Small intestine (tissue), 7 donors: ENCODE measurements around the gene ZMPSTE24. TPM values are rescaled to one million over a fixed set of nuclear protein-coding genes. Genes with fewer than 3 reads are reported as not detected.

ENCODE experiments used
- DNase-seq, 2 donors: peaks; one replicate each; pipeline versions ENCODE4 v3.0.0 to v3.0.0-alpha.2; 2013
- FAIRE-seq: peaks from 2 replicates; lab custom pipeline; 2012; peaks lifted over from hg19 to GRCh38; lab: Jason Lieb, UNC
- H3K27ac ChIP-seq, 3 donors: one replicate each; pipeline ENCODE4 v1.5.1; 2013; ENCODE audit warnings: low read length in 2 of 3, mild to moderate bottlenecking in 2 of 3, control low read depth in 1 of 3, inconsistent platforms in 1 of 3, low read depth in 1 of 3, moderate library complexity in 1 of 3
- H3K27me3 ChIP-seq, 3 donors: one replicate each; pipeline ENCODE4 v1.6.1; 2013; ENCODE audit warnings: low read length in 3 of 3, inconsistent platforms in 1 of 3; ENCODE audit not compliant: control insufficient read depth in 3 of 3, insufficient read depth in 3 of 3
- H3K36me3 ChIP-seq, 3 donors: one replicate each; pipeline ENCODE4 v1.6.1; 2013; ENCODE audit warnings: low read length in 3 of 3, inconsistent platforms in 1 of 3, low read depth in 1 of 3, mild to moderate bottlenecking in 1 of 3, moderate library complexity in 1 of 3; ENCODE audit not compliant: control insufficient read depth in 3 of 3, insufficient read depth in 2 of 3
- H3K4me1 ChIP-seq, 3 donors: one replicate each; pipeline ENCODE4 v1.6.1; 2013; ENCODE audit warnings: low read length in 2 of 3, inconsistent platforms in 1 of 3, low read depth in 1 of 3, mild to moderate bottlenecking in 1 of 3, moderate library complexity in 1 of 3; ENCODE audit not compliant: control insufficient read depth in 3 of 3, insufficient read depth in 2 of 3
- H3K4me3 ChIP-seq, 3 donors: one replicate each; pipeline ENCODE4 v1.5.1; 2013; ENCODE audit warnings: low read length in 3 of 3, control low read depth in 1 of 3, inconsistent platforms in 1 of 3, low read depth in 1 of 3, mild to moderate bottlenecking in 1 of 3, moderate library complexity in 1 of 3
- H3K9me3 ChIP-seq, 2 donors: one replicate each; pipeline ENCODE4 v1.6.1; 2013; ENCODE audit warnings: low read depth in 1 of 2, low read length in 1 of 2; ENCODE audit not compliant: control insufficient read depth in 2 of 2, insufficient read depth in 1 of 2
- WGBS, 3 donors: extraction: QIAGEN DNeasy Blood & Tissue Kit; methylation state at CpG; one replicate each; pipeline ENCODE4 v1.1.7; 2013; 5-methylcytosine and 5-hydroxymethylcytosine counted together
- polyA plus RNA-seq, 4 donors: library from polyadenylated mRNA; stranded (reverse) in 3 of 4; unstranded in 1 of 4; fragments of 200-250 nt in 3 of 4; fragments of 120-200 nt in 1 of 4; gene quantifications; one replicate each; pipeline versions ENCODE4 v1.2.1 to v1.2.3, GENCODE V29; 2013
- donor health status: healthy with polysubstance abuse.
- donor health status: control.
- donor health status: control.
- donor health status: Bipolar disorder and iron deficiency.
- donor health status: healthy.

Gene ZMPSTE24
- polyA plus RNA-seq, 4 donors = 9.8 to 45.0 (median 22.2) TPM

DNA sequence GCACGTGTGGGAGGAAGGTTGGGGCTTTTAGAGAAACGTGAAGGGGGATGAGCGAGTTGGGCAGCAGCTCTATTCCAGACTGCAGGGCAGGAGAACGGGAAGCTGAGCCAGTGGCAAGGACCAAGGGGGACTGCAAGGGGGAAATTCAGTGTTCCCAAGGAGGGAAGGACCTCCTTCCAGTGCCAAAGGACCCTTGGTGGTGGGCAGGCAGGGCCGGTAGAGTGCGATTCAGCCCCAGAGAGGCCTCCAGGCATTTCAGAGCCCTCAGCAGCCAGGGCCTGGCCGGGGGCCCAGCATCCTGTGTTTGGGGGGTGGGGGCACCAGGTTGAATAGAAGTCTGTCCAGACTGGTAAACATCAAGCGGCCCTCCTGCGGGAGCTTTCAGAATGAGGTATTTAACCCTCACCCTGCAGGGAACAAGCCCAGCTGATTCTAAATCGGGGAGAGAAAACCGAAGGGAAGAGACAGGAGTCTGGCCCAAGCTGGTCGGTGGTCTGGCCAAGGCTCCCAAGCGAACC, 56.7 kb downstream of the ZMPSTE24 start:
- FAIRE-seq (no peak), DNase-seq (no peak)
- Histone ChIP-seq H3K4me1 (peaks cover 0 to 47% (median 3%) of the 10 kb centered on the region in 3 donors), H3K36me3 (no peaks in the 10 kb centered on the region), H3K27ac (no peak overlapping the region), H3K27me3 (peaks cover 4 to 49% (median 6%) of the 10 kb centered on the region in 3 donors), H3K4me3 (no peak overlapping the region), H3K9me3 (no peaks in the 10 kb centered on the region)
- 60 to 71% (median 65%) methylated on average over 13 of the region's 13 CpGs for whole genome bisulfite sequencing, 3 donors

- H3K4me3 ChIP-seq = peak overlapping the region in 2 of 3 donors; percentile 31 to 43
- H3K9me3 ChIP-seq = no peaks in the 10 kb centered on the region
- peaks cover 0 to 47% (median 3%) of the 10 kb centered on the region in 3 donors for H3K4me1 ChIP-seq
- no peaks in the 10 kb centered on the region for H3K36me3 ChIP-seq
- 3 to 5% (median 3%) methylated on average over 34 to 42 of the region's 42 CpGs for WGBS, 3 donors
- FAIRE-seq (no peak), DNase-seq (peak; percentile 65 to 89)
- no peak overlapping the region for H3K27ac ChIP-seq
- H3K27me3 ChIP-seq = peaks cover 4 to 49% (median 6%) of the 10 kb centered on the region in 3 donors
Measured at GRCh38 chr1:40315239-40315794, 57.3 kb downstream of the ZMPSTE24 start.

DNA sequence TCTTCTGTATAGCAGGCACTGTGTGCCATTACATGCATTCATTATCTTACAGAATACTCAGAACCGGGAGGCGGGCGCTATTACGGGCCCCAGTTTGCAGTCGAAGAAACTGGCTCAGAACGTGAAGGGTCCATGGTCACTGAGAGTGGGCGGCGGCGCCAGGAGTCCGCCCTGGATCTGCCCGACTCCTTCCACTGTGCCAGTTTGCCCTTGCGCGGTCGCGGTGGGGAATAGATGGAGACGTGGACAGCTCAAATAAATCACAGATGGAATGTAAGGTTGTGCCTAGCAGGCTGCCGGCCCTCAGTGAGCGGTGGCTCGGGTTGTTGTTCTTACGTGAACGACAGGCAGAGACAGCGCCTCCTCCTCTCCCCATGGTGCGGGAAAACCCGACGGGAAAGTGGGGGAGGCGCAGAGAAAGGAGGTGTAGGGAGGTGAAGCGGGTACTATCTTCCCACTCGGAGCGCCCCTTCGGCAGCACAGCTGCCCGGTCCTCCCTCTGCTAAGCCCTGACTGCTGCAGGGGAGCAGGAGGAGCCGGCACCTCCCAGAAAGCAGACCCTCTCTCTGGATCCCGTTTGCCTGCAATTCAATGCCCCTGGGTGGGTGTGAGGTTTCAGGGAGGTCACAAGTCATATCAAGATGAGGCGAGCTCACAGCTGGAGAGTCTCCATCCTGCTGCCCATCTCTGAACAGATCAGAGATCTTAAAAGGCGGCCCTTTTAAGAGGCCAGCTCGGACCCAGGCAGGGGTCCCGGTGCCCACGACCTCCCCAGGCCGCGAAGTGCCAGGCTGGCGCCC, 58.0 kb downstream of the ZMPSTE24 start:
- H3K9me3 ChIP-seq = no peaks in the 10 kb centered on the region
- FAIRE-seq (no peak), DNase-seq (peak; percentile 13 to 57)
- peaks cover 0 to 47% (median 3%) of the 10 kb centered on the region in 3 donors for H3K4me1 ChIP-seq
- peaks cover 4 to 49% (median 6%) of the 10 kb centered on the region in 3 donors for H3K27me3 ChIP-seq
- peak overlapping the region in 2 of 3 donors; percentile 31 to 43 for H3K4me3 ChIP-seq
- H3K36me3 ChIP-seq = no peaks in the 10 kb centered on the region
- H3K27ac ChIP-seq = no peak overlapping the region
- 1 to 4% (median 3%) methylated on average over 35 to 41 of the region's 41 CpGs for WGBS, 3 donors

- Histone ChIP-seq H3K27ac (no peak within 1 kb of the TSS), H3K27me3 (peaks cover 4 to 49% (median 6%) of the 10 kb centered on the region in 3 donors), H3K4me3 (peak within 1 kb of the TSS in 2 of 3 donors; percentile 36 to 43), H3K4me1 (peaks cover 0 to 45% (median 3%) of the 10 kb centered on the region in 3 donors), H3K36me3 (no peaks in the 10 kb centered on the region), H3K9me3 (no peaks in the 10 kb centered on the region)
- DNase-seq (peak; percentile 5 to 65), FAIRE-seq (no peak)
- 0 to 2% (median 1%) methylated on average over 47 to 84 of the region's 84 CpGs for WGBS, 3 donors
Measured at GRCh38 chr1:40316595-40317393, 58.8 kb downstream of the ZMPSTE24 start, which contains the start of gene COL9A2. Gene COL9A2 (minus strand): TSS chr1:40317286. CDS start chr1:40317197, 89 bp downstream.

DNA sequence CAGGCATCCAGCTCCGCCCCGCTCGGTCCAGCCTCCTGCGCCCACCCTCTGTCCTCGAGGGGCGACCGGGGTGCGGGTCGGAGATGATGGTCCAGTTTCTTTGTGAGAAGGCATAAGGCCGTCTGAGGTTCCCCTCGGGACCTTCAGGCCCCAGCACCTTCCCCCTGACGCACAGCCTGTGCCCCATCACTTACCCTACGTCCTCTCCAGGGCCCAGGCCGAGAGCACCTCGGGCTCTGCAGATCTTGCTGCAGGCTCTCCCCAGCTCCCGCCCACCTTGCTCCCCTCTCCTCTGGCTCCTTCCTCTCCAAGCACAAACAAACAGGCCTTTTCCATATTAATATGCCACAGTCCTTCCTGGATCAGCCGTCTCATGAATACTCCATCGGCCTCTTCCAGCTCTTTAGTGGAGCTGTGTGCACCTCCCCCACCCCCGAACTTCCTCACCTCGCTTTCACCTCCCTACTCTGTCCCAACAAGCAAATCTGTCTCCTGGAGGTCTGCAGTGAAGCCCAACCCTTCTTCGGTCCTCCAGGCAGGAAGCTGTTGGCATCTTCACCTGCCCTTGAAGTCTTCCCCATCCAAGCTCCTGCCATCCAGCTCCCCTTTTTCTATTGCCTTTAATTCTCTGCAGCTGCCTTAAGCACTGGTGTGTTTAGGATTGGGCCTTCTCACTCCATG, 59.5 kb downstream of the ZMPSTE24 start:
- H3K4me3 ChIP-seq = peak overlapping the region in 1 of 3 donors; percentile 43
- no peaks in the 10 kb centered on the region for H3K9me3 ChIP-seq
- WGBS, 3 donors = 27 to 43% (median 31%) methylated on average over 19 to 21 of the region's 21 CpGs
- no peak overlapping the region for H3K27ac ChIP-seq
- no peaks in the 10 kb centered on the region for H3K36me3 ChIP-seq
- no peak for DNase-seq
- peaks cover 0 to 38% (median 2%) of the 10 kb centered on the region in 3 donors for H3K4me1 ChIP-seq
- peaks cover 4 to 49% (median 6%) of the 10 kb centered on the region in 3 donors for H3K27me3 ChIP-seq
- no peak for FAIRE-seq

DNA sequence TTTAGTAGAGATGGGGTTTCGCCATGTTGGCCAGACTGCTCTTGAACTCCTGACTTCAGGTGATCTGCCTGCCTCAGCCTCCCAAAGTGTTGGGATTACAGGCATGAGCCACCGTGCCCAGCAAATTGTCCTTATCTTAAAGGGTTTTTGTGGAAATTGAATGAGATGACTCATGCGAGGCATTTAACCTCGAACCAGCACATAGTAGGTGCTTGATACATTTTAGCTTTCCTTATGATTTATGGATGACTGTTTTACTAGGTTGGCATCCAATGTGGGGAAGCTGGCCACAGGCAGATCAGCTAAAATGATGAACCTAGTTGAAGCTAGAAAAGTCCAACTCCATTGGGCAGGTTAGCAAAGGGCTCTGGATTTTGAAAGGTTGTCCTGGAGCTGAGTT, 60.4 kb downstream of the ZMPSTE24 start:
- WGBS, 3 donors = 76 to 86% (median 77%) methylated on average over 4 of the region's 4 CpGs
- Histone ChIP-seq H3K4me1 (peaks cover 0 to 29% (median 0%) of the 10 kb centered on the region in 3 donors), H3K4me3 (no peak overlapping the region), H3K27me3 (peaks cover 4 to 49% (median 6%) of the 10 kb centered on the region in 3 donors), H3K36me3 (no peaks in the 10 kb centered on the region), H3K9me3 (no peaks in the 10 kb centered on the region), H3K27ac (no peak overlapping the region)
- DNase-seq (no peak), FAIRE-seq (no peak)

DNA sequence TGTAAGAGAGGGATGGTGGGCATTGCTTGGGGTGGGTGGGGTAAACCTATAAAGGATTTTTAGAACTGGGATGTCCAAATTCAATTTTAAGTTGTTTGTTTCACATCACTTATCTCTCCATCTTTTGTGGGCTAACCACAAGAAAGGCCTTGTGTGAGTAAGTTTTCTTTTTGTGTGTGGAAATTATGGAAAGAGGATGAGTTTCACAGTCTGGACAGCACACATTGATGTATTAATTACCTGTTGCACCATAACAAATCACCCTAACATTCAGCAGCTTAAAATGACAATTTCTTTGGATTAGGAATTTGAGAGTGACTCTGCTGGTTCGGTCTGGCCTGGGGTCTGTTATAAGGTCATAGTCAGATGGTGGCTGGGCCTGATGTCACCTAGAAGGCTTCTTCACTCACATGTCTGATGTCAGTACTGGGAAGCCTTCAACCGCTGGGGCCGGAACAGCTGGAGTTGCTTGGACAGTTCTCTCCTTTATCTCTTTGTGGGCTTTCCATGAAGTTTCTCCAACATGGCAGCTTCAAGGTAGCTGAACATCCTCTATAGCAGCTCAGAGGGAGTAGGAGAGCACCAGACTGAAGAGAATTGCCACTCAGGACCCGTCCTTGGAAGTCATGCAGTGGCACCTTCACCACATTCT, 61.1 kb downstream of the ZMPSTE24 start:
- no peak for FAIRE-seq
- WGBS, 3 donors = 86 to 95% (median 92%) methylated on average over 4 of the region's 4 CpGs
- peaks cover 4 to 54% (median 6%) of the 10 kb centered on the region in 3 donors for H3K27me3 ChIP-seq

More for the DNA sequence above, 61.1 kb downstream of the ZMPSTE24 start:
- Histone ChIP-seq H3K27ac (no peak overlapping the region), H3K36me3 (no peaks in the 10 kb centered on the region), H3K4me1 (peaks cover 0 to 23% (median 0%) of the 10 kb centered on the region in 3 donors), H3K4me3 (no peak overlapping the region), H3K9me3 (no peaks in the 10 kb centered on the region)
- no peak for DNase-seq
